EL (cell line): Measurements from ENCODE around the gene DAB2.

Experiments used
- DNase-seq: peaks from one replicate; pipeline ENCODE4 v3.0.0-alpha.2; 2016

The DAB2 gene

DNA sequence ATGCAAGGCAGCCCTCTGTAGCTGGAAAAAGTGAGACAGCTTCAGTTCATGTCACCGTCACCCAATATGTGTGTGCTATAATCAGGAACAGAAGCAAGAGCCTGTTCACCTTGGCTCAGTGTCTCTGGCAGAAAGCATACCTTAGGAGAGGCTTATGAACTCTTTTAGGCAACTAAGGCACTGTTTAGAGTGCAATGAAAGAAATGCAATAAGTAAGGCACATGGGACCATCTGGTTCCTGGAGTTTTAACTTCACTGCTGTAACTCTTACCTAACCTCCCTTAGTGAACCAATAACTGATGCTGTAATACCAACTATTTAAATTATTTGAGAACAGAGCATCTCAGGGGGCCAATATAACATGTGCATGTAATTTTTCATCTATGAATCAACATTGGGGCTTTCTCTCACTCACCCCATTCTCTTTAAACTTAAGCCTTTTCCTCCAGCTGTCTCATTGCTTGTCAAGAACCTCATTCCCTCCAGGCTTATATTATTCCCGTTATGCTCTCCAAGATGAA is 92.9 kb downstream of the DAB2 start:
- DNase-seq, result peak; percentile 30

DNA sequence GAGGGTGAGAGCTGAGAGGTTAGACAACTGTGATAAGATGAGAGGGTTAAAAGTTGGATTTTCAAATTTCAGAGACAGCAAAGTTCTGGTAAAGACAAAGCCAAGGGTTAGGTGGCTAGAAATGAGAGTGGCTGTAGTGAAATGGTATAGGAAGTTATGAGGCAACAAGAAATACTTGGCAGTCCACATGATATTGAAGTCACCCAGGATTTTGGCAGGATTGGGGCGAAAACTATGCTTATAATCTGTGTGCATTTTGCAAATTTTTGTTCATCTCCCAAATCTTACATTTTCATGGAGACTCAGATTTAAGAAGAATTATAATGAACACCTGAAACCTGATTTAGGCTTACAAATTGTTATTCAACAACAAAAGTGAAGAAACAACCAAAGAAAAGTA is 96.0 kb downstream of the DAB2 start:
- no peak for DNase-seq

DNA sequence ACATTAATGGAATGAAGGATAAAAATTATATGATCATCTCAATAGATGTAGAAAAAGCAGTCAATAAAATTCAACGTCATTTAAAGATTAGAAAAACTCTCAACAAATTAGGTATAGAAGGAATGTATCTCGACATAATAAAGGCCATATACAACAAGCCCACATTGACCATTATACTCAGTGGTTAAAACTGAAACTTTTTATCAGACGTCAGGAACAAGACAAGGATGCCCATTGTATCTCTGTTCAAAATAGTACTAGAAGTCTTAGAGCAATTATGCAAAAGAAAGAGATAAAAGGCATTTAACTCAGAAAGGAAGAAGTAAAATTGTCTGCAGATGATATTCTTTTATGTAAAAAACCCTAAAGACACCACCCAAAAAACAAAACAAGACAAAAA is 101.2 kb downstream of the DAB2 start:
- DNase-seq, result no peak
